ENCODE measurements around the gene TMEM156.

Gene TMEM156

DNA sequence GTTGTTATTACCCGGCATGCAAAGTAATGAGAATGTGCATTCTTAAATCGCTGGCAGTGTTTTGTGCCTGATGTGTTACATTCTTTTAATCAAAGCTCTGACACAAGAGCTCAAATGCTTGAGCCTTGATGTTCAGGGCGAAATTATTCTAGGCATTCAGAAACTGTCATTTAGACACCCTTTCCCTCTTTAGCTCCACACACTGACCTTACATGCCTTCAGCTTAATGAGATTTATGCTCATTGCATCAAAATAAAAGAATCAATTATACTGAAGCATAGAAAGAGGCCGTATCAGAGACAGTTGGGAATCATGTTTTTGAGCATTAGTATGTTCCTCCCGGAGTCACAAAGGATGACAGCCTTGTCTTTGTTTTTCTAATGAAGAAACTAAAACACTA is 107.9 kb downstream of the TMEM156 start:
- no peak for DNase-seq (ENCODE audit: low read depth in 2 of 2)
- TF ChIP-seq, protein P1, sequence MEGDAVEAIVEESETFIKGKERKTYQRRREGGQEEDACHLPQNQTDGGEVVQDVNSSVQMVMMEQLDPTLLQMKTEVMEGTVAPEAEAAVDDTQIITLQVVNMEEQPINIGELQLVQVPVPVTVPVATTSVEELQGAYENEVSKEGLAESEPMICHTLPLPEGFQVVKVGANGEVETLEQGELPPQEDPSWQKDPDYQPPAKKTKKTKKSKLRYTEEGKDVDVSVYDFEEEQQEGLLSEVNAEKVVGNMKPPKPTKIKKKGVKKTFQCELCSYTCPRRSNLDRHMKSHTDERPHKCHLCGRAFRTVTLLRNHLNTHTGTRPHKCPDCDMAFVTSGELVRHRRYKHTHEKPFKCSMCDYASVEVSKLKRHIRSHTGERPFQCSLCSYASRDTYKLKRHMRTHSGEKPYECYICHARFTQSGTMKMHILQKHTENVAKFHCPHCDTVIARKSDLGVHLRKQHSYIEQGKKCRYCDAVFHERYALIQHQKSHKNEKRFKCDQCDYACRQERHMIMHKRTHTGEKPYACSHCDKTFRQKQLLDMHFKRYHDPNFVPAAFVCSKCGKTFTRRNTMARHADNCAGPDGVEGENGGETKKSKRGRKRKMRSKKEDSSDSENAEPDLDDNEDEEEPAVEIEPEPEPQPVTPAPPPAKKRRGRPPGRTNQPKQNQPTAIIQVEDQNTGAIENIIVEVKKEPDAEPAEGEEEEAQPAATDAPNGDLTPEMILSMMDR (IDR thresholded peaks at IDR 0.05; ENCODE audit: low read depth, low read length): no peak

DNA sequence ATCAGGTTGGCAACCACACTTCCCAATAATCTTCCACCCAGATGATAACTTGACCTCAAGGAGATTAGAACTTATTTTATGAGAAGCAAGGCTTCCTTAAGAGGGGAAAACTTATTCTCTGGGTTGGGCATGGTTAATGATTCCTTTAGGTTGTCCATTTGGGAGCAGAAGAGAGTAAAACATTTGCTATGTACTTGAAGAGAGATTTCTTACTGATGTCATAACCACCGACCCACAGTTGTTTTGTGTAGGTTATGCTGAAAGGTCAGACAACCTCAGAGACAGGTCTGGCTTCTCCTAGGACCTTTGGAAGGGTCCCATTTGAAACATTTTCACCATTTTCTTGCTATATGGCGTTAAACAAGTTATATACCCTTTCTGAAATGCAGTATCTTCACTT is 108.5 kb downstream of the TMEM156 start:
- DNase-seq (ENCODE audit: low read depth in 2 of 2): no peak
- TF ChIP-seq, protein P1 (IDR thresholded peaks at IDR 0.05; ENCODE audit: low read depth, low read length): no peak
- no peak overlapping the region for H3K4me3 ChIP-seq (replicated peaks in 1 of 2; ENCODE audit: low read depth in 2 of 2, low read length in 2 of 2)

More for the DNA sequence above, 107.9 kb downstream of the TMEM156 start:
- no peak overlapping the region for H3K4me3 ChIP-seq (replicated peaks in 1 of 2; ENCODE audit: low read depth in 2 of 2, low read length in 2 of 2)

- TF ChIP-seq, protein P1 (IDR thresholded peaks at IDR 0.05; ENCODE audit: low read depth, low read length): no peak
- DNase-seq (ENCODE audit: low read depth in 2 of 2): no peak
- H3K4me3 ChIP-seq (replicated peaks in 1 of 2; ENCODE audit: low read depth in 2 of 2, low read length in 2 of 2): no peak overlapping the region
These were observed 111.1 kb downstream of the TMEM156 start for GRCh38 chr4:38921151-38921550.

- TF ChIP-seq, protein P1 (IDR thresholded peaks at IDR 0.05; ENCODE audit: low read depth, low read length): no peak
- H3K4me3 ChIP-seq (replicated peaks in 1 of 2; ENCODE audit: low read depth in 2 of 2, low read length in 2 of 2): no peak overlapping the region
- no peak for DNase-seq (ENCODE audit: low read depth in 2 of 2)
These were observed 111.5 kb downstream of the TMEM156 start for GRCh38 chr4:38920677-38921076.

DNA sequence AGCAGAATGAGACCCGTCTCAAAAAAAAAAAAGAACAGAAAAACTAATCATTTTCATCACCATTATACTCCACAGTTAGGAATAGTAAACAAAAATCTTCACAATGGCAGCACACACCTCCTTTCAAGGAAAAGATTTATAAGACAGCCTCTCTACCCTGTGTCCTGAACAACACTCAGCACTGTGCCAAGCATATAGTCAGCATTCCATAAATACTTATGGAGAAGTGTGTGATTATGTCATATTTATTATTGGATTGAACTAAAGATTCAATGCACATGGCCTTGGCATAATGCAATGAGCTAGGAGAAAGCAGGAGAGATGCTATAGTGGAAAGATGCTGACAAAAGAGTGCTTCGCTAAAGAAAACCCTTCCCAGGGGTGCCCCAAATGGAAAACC is 112.0 kb downstream of the TMEM156 start:
- no peak for DNase-seq (ENCODE audit: low read depth in 2 of 2)
- TF ChIP-seq, protein P1 (IDR thresholded peaks at IDR 0.05; ENCODE audit: low read depth, low read length): no peak
- no peak overlapping the region for H3K4me3 ChIP-seq (replicated peaks in 1 of 2; ENCODE audit: low read depth in 2 of 2, low read length in 2 of 2)

- DNase-seq (ENCODE audit: low read depth in 2 of 2): no peak
- H3K4me3 ChIP-seq (replicated peaks in 1 of 2; ENCODE audit: low read depth in 2 of 2, low read length in 2 of 2): no peak overlapping the region
- TF ChIP-seq, protein P1 (IDR thresholded peaks at IDR 0.05; ENCODE audit: low read depth, low read length): no peak
These were observed 112.7 kb downstream of the TMEM156 start for GRCh38 chr4:38919494-38919893.

- H3K4me3 ChIP-seq (replicated peaks in 1 of 2; ENCODE audit: low read depth in 2 of 2, low read length in 2 of 2): no peak overlapping the region
- TF ChIP-seq, protein P1 (IDR thresholded peaks at IDR 0.05; ENCODE audit: low read depth, low read length): no peak
- DNase-seq (ENCODE audit: low read depth in 2 of 2): peak in 1 of 2 donors; percentile 50
These were observed 114.7 kb downstream of the TMEM156 start for GRCh38 chr4:38917481-38918025.
